H1 (cell line): ENCODE measurements around the gene ANKFN1.

ENCODE experiments used
- CTCF ChIP-seq, 3 experiments: IDR thresholded peaks; 1 replicate in 2 of 3; 2 replicates in 1 of 3; pipeline versions ENCODE4 v1.5.1 to v1.6.1; 2011; ENCODE audit warnings: low read length in 3 of 3, mild to moderate bottlenecking in 3 of 3, inconsistent platforms in 2 of 3, low read depth in 1 of 3, moderate library complexity in 1 of 3; ENCODE audit not compliant: insufficient read depth in 1 of 3; ENCODE audit errors: control extremely low read depth in 1 of 3
- EZH2 ChIP-seq: fragments of 200-600 bp; sonication (generic); IDR thresholded peaks from 2 replicates; pipeline ENCODE4 v1.7.1; 2012; ENCODE audit warnings: low read depth, mild to moderate bottlenecking, moderate library complexity, low read length, inconsistent platforms; ENCODE audit not compliant: severe bottlenecking

GRCh38 chr17:56292010-56292409 is 138.7 kb downstream of the ANKFN1 start:
- TF ChIP-seq EZH2 (no peak), CTCF (IDR thresholded peaks at IDR 0.05; ENCODE audit: control extremely low read depth in 1 of 3, insufficient read depth in 1 of 3, low read depth in 1 of 3, low read length in 3 of 3) (no peak)
